IPS DF 4.7 (cell line): ENCODE data around the gene TOMT.

ENCODE experiments used
- DNase-seq: peaks from one replicate; pipeline ENCODE4 v3.0.0-alpha.2; 2013; ENCODE audit warnings: low spot score; ENCODE audit errors: extremely low read depth

The TOMT gene

GRCh38 chr11:72085621-72086351, 19.9 kb upstream of the TOMT start:
- DNase-seq = no peak

DNA sequence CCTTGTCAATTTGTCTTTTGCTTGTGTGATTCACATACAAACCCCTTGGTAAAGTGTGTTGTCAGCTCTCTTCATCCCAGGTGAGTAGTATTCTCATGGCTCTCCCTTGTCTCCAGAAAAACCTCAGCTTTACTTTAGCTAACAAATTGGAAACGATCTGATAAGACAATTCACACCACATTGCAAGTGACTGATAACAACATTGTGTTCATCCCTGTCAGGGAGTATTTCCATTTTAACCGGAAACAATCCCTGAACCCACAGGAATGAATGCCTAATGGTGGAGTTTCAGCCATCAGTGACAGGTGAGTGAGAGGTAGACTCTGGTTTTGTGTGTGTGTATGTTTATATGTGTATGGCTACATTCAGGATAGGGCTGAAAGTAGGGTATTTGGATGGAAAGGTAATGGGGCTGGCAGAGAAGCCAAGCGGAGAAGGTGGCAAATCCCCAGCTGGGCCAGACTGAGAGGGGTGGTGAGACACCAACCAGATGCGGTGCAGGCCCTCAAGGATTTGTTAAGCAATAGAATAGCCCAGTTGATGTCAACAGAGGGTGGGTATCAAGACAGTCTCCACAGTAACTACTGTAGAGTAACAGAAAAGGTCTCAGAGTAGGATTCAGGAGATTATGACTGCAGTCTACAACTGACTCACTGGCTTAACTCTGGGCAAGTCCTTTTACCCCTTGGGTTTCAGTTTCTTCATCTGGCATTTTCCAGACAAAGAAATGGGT, 17.5 kb upstream of the TOMT start:
- DNase-seq = no peak

- no peak for DNase-seq
These were observed 14.4 kb upstream of the TOMT start for GRCh38 chr11:72091292-72091691.

GRCh38 chr11:72098741-72099140, 7.0 kb upstream of the TOMT start:
- DNase-seq = no peak

DNA sequence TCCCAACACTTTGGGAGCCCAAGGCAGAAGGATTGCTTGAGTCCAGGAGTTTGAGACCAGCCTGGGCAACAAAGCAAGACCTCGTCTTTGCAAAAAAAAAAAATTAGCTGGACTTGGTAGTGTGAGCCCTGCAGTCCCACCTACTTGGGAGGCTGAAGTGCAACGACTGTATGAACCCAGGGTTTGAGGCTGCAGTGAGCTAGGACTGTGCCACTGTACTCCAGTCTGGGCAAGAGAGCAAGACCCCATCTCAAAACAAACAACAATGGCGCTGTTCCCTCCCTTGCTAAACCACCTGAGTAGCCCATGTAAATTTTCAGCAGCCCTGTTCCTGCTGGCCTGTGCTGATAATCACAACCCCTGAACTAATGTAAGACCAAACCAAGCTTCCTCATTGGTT, 5.7 kb upstream of the TOMT start:
- no peak for DNase-seq

- DNase-seq = no peak
These were observed 5.3 kb upstream of the TOMT start for GRCh38 chr11:72100462-72100861.

DNA sequence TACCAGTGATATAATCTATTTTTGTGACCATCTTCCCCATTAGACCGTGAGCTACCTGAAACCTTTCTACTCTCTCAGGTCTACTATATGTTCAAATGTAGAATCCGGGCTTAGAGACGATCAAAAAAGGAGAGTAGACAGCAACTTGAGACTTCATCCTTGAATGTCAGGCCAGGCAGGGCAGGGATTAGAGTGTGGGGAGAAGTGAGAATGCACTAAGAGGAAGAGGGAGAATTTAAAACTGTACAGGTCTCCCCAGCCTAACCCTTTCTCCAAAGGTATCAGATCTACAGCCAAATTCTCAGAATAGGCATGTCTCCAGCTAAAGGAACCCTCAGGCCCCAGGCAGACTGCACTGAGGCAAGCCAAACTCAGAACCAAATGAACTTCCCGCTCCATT, 3.6 kb upstream of the TOMT start:
- no peak for DNase-seq

DNA sequence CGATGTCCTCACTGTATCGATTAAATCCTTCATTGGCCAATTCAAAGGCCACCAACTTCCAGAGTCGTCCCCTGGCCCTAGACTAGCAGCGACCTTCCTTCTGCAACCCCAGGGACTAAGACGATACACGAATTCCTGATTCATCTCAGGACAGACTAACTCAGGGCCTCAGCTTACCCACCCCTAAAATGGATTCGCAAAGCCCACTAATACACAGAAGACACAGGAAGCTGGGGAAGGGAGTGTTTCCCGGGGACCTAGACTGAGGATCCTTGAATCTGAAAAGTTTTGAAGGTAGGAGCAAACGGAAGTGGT, 3.1 kb upstream of the TOMT start:
- DNase-seq = no peak

GRCh38 chr11:72102946-72103753, 2.6 kb upstream of the TOMT start, which contains the start of gene LAMTOR1:
TSS of gene LAMTOR1 (minus strand) at chr11:72103297. CDS start at chr11:72103224, 73 bp downstream.
- DNase-seq = no peak

DNA sequence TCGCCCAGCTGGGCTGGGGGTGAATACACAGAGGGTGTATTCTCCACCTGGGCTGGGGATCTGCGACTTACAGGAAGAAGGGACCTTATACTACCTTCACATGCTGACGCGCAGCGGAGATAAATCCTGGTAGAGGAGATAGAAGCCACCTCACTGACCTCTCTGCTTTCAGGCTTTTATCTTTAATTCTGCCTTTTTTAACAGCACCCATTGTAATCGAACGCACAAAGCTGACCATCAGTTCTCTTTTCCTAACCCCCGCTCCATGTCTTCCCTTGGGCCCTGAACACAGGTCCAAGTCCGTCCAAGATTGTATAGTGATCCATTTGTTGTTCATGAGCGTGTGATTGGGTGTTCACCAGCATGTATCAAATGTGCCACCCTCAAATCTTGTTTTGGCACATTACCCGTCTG, 2.0 kb upstream of the TOMT start:
- DNase-seq = no peak

GRCh38 chr11:72111300-72112142, 5.8 kb downstream of the TOMT start:
- no peak for DNase-seq

DNA sequence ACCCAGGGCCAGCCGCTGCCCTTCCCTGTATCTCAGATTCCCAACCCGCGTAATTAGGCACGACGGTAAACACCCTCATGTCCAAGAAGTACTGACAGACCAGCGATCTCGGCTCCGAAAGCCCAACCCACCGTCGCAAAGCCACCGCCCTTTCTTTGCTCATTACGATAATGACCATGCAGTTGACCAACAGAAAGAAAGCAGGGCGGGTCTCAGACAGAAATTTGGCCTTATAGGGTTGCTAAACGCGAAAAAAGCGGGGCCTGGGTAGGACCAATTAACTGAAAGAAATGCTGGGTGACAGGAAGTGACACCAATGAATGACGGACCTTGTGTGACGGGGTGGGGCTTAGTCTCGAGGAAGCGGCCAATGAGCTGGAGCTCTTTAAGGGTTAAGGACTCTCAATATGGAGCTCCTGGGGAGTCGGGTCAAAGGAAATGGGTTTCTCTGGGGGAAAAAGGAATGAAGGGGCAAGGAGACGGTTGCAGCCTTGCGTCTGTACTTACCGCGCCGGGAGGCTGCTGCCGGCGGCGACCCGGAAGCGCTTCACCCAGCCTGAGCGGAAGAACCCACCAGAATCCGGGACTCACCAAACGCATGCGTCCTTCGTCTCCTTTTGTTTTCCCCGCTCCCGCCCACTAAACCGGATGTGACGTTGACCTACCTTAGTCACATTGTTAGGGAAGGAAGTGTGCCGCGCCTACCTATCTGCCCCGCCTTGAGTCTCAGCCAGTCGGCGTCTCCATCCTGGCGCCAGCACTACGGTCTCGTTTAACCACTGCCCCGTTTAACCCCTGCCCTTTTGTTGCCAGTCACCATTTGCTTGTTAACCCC, 6.6 kb downstream of the TOMT start, which contains the start of gene ANAPC15:
Gene ANAPC15, minus strand, starts transcription at position 553 of the 835 bp plus-strand sequence. CDS start 1,419 bp downstream, outside the sequence.
- DNase-seq = peak; percentile 99

- DNase-seq = no peak
These were observed 7.5 kb downstream of the TOMT start for GRCh38 chr11:72112978-72113808.

DNA sequence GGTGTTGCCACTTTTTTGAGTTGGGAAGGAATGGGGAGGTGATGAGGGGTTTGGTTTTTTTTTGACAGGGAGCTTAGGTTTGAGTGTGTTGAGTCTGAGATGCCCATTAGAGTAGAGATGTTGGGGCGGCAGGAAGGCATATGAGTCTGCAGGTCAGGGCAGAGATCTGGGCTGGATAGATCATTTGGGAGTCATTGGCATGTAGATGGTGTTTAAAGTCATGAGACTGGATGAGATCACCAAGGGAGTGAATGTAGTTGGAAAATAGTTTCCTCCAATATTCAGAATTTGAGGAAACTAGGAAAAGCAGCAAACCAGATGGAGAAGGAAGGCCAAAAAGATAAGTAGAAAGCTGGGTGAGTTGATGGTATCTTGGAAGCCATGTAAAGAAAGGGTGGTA, 8.8 kb downstream of the TOMT start:
- DNase-seq = no peak

GRCh38 chr11:72116019-72116755, 10.5 kb downstream of the TOMT start:
- no peak for DNase-seq

GRCh38 chr11:72119198-72119597, 13.5 kb downstream of the TOMT start:
- DNase-seq = no peak

GRCh38 chr11:72120930-72121329, 15.2 kb downstream of the TOMT start:
- no peak for DNase-seq

GRCh38 chr11:72122607-72123006, 16.9 kb downstream of the TOMT start:
- DNase-seq = no peak
